ENCODE data around the gene ONECUT1.

DNA sequence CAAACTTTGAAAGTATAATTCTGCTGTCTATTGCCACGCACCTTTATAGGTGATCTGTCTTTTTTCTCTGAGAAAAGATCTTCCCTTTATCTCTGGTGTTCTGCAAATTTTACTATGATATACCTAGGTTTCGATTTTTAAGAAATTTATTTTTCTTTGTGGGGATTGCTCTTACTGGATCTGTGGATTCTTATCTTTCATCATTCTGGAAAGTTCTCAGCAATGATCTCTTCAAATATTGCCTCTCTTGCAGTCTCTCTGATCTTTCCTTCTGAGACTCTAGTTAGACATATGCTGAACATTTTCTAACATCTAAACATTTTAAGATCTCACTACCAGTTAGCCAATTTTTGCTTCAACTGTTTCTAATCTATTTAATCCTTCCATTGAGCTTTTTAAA is 63.9 kb downstream of the ONECUT1 start:
- TF ChIP-seq ISL1 (CRISPR knock-in tag; IDR thresholded peaks at IDR 0.05) (no peak), ZFP30 (CRISPR knock-in tag; IDR thresholded peaks at IDR 0.05) (no peak), RARB (CRISPR knock-in tag; IDR thresholded peaks at IDR 0.05) (no peak), SNAI2 (CRISPR knock-in tag; IDR thresholded peaks at IDR 0.05) (no peak), ZNF565 (CRISPR knock-in tag; conservative IDR thresholded peaks at IDR 0.05; ENCODE audit: low read depth) (no peak), ARNTL (CRISPR knock-in tag; IDR thresholded peaks at IDR 0.05; ENCODE audit: borderline replicate concordance, low read depth) (no peak)
- TF ChIP-seq, protein P1, sequence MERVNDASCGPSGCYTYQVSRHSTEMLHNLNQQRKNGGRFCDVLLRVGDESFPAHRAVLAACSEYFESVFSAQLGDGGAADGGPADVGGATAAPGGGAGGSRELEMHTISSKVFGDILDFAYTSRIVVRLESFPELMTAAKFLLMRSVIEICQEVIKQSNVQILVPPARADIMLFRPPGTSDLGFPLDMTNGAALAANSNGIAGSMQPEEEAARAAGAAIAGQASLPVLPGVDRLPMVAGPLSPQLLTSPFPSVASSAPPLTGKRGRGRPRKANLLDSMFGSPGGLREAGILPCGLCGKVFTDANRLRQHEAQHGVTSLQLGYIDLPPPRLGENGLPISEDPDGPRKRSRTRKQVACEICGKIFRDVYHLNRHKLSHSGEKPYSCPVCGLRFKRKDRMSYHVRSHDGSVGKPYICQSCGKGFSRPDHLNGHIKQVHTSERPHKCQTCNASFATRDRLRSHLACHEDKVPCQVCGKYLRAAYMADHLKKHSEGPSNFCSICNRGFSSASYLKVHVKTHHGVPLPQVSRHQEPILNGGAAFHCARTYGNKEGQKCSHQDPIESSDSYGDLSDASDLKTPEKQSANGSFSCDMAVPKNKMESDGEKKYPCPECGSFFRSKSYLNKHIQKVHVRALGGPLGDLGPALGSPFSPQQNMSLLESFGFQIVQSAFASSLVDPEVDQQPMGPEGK (CRISPR knock-in tag; IDR thresholded peaks at IDR 0.05; ENCODE audit: borderline replicate concordance): no peak

Data from SK-N-SH treated with all-trans-retinoic acid at 6 μM for 48 hours (cell line).